ENCODE measurements around the gene HERPUD1.

GRCh38 chr16:56892705-56893104, 39.2 kb upstream of the HERPUD1 start:
- TF ChIP-seq CTCF (tag by site-specific recombination; IDR thresholded peaks at IDR 0.05) (no peak), ZNF266 (tag by site-specific recombination; IDR thresholded peaks at IDR 0.05; ENCODE audit: low read depth) (no peak), ZNF580 (tag by site-specific recombination; IDR thresholded peaks at IDR 0.05) (no peak), ZNF146 (tag by site-specific recombination; IDR thresholded peaks at IDR 0.05) (no peak), ZBTB6 (tag by site-specific recombination; IDR thresholded peaks at IDR 0.05) (no peak), ZNF211 (tag by site-specific recombination; IDR thresholded peaks at IDR 0.05; ENCODE audit: low read depth) (no peak), ZNF501 (tag by site-specific recombination; IDR thresholded peaks at IDR 0.05) (no peak), ZNF692 (tag by site-specific recombination; IDR thresholded peaks at IDR 0.05) (no peak), ZNF785 (tag by site-specific recombination; IDR thresholded peaks at IDR 0.05) (no peak), KLF10 (tag by site-specific recombination; IDR thresholded peaks at IDR 0.05) (no peak), ZNF585B (tag by site-specific recombination; IDR thresholded peaks at IDR 0.05) (no peak)

All from HEK293 (cell line).